ENCODE results near the gene SMARCB1.

Gene SMARCB1

DNA sequence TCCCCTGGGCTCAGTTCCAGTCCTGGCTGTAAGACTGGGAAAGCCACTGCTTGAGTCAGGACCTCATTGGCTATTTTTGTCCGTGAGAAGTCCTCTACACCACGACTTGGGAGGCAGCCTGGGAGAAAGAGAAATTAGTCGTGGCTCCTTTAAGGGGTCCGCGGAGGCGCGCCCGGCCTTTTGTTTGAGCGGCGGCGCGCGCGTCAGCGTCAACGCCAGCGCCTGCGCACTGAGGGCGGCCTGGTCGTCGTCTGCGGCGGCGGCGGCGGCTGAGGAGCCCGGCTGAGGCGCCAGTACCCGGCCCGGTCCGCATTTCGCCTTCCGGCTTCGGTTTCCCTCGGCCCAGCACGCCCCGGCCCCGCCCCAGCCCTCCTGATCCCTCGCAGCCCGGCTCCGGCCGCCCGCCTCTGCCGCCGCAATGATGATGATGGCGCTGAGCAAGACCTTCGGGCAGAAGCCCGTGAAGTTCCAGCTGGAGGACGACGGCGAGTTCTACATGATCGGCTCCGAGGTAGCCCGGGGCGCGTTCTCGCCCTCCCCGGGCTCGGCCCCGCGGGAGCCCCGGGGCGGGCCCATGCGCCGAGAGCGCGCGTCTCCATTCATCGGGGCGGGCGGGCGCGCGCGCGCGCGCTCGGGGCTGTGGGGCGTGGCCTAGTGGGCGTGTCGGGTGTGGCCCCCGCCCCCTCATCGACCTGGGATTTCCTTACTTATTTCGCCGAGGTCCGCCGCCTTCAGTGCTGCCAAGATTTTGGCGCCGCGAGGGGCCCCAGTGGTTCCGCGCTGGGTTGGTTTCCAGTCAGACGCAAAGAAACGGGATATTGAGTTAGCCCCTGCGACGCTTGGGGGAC, at the start of gene SMARCB1:
TSS of gene SMARCB1 (plus strand) at position 215 of the 848 bp plus-strand sequence. CDS start at position 419, 204 bp downstream.
- Mint-ChIP-seq H3K4me1 (peaks cover 41% of the 10 kb centered on the region), H3K9me3 (no peaks in the 10 kb centered on the region), H3K27ac (peak within 1 kb of the TSS; percentile 92), H3K27me3 (no peaks in the 10 kb centered on the region), H3K36me3 (ENCODE audit: low read depth) (peaks cover 2% of the 10 kb centered on the region), H3K4me3 (peak within 1 kb of the TSS; percentile 92)
- DNase-seq = peak; percentile 91
- ATAC-seq = peak; percentile 81

DNA sequence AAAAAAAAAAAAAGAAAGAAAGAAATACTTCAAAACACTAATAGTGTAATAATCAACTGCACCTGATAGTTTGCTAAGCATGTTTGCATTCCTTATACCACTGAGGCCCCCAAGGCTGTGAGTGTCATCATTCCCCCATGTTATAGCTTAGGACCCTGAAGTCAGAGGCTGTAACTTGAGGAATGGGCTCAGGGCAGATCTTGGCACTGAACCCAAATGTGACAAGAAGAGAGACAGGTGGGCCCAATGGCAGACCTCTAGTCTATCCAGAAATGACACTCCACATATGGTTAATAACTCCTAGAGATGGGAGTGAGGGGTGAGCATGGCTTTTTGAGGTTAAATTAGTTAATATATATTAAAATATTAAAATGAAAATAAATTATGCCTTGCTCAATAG, 49.1 kb upstream of the SMARCB1 start:
- Mint-ChIP-seq H3K9me3 (no peaks in the 10 kb centered on the region), H3K36me3 (ENCODE audit: low read depth) (no peaks in the 10 kb centered on the region), H3K27ac (no peak overlapping the region), H3K4me3 (no peak overlapping the region), H3K4me1 (no peaks in the 10 kb centered on the region), H3K27me3 (no peaks in the 10 kb centered on the region)
- ATAC-seq = no peak
- no peak for DNase-seq

DNA sequence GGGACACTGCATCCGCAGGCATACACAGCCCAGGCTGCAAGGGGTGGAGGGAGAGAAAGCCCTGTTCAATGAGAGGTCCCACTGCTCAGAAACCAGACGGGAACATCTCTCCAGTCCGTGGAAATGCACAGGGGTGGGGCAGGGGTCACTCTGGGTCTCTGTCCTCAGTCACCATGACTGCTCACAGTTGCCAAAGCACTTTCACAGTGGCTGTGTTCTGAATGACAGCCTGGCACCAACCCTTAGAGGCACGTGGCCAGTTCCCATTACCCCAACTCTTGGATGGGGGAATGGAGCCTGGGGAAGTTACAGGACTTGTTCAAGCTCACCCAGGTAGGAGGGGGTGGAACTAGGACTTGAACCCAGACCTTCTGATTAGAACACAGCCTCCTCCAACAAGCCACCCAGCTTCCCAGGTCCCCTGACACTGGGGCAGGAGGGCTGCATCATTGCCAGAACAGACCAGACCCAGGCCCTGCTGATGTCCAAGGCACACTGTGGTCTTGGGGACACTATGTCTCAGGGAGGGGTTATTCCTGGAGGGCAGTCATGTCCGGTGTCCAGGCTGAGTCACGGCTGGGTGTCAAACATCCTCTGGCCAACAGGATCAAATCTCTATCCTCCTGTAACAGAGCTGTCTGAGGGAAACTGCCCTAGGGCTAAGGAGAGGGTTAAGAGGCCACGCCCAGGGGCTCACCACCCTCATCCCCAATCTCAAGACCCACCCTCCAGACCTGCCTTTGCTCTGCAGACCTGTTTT, 44.1 kb upstream of the SMARCB1 start:
- H3K4me1 Mint-ChIP-seq = no peaks in the 10 kb centered on the region
- ATAC-seq (no peak), DNase-seq (no peak)
- H3K9me3 Mint-ChIP-seq = no peaks in the 10 kb centered on the region
- peaks cover 17% of the 10 kb centered on the region for H3K36me3 Mint-ChIP-seq (ENCODE audit: low read depth)
- no peak overlapping the region for H3K4me3 Mint-ChIP-seq
- H3K27me3 Mint-ChIP-seq = no peaks in the 10 kb centered on the region
- H3K27ac Mint-ChIP-seq = no peak overlapping the region

DNA sequence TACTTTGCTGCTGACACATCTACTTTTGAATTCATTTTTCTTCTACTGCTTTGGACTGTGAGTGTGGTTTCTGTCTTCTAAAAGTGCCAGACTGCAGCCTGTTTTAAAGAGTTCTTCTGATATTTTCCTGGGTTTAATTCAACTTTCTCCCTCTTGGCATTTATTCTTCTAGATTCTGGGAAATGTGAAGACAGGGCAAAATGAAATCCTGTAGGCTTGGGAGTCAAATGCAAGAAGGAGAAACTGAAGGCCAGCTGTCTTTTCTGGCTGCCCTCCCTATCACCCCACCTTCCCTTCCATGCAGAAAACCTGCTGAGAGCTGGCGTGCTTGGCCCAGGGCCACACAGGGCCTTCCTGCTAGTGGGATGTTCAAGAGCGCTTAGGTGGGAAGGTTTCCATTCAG, 43.5 kb upstream of the SMARCB1 start:
- H3K9me3 Mint-ChIP-seq = no peaks in the 10 kb centered on the region
- DNase-seq = no peak
- H3K4me3 Mint-ChIP-seq = no peak overlapping the region
- H3K4me1 Mint-ChIP-seq = no peaks in the 10 kb centered on the region
- ATAC-seq = no peak
- peaks cover 17% of the 10 kb centered on the region for H3K36me3 Mint-ChIP-seq (ENCODE audit: low read depth)
- no peak overlapping the region for H3K27ac Mint-ChIP-seq
- H3K27me3 Mint-ChIP-seq = no peaks in the 10 kb centered on the region

DNA sequence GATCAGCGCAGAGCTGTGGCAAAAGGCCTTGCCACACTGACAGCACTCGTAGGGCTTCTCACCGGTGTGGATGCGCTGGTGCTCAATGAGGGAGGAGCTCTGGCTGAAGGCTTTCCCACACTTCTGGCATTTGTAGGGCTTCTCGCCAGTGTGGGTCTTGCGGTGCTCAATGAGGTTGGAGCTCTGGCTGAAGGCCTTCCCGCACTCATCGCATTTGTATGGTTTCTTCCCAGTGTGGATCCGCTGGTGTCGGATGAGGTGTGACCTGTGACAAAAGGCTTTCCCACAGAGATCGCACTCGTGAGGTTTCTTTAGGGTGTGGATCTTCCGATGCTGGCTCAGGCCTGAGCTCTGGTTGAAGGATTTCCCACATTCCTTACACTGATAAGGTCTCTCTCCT, 42.8 kb upstream of the SMARCB1 start:
- Mint-ChIP-seq H3K4me1 (no peaks in the 10 kb centered on the region), H3K9me3 (no peaks in the 10 kb centered on the region), H3K27ac (no peak overlapping the region), H3K4me3 (no peak overlapping the region), H3K27me3 (no peaks in the 10 kb centered on the region), H3K36me3 (ENCODE audit: low read depth) (peaks cover 17% of the 10 kb centered on the region)
- DNase-seq (no peak), ATAC-seq (no peak)

GRCh38 chr22:23744485-23744884, 42.3 kb upstream of the SMARCB1 start:
- ATAC-seq = no peak
- no peak for DNase-seq
- Mint-ChIP-seq H3K9me3 (no peaks in the 10 kb centered on the region), H3K4me3 (no peak overlapping the region), H3K4me1 (no peaks in the 10 kb centered on the region), H3K27me3 (no peaks in the 10 kb centered on the region), H3K36me3 (ENCODE audit: low read depth) (peaks cover 17% of the 10 kb centered on the region), H3K27ac (no peak overlapping the region)

- Mint-ChIP-seq H3K4me1 (peaks cover 10% of the 10 kb centered on the region), H3K36me3 (ENCODE audit: low read depth) (peaks cover 17% of the 10 kb centered on the region), H3K4me3 (no peak overlapping the region), H3K27ac (no peak overlapping the region), H3K9me3 (no peaks in the 10 kb centered on the region), H3K27me3 (no peaks in the 10 kb centered on the region)
- DNase-seq (no peak), ATAC-seq (no peak)
Measured at GRCh38 chr22:23745791-23746190, 41.0 kb upstream of the SMARCB1 start.

DNA sequence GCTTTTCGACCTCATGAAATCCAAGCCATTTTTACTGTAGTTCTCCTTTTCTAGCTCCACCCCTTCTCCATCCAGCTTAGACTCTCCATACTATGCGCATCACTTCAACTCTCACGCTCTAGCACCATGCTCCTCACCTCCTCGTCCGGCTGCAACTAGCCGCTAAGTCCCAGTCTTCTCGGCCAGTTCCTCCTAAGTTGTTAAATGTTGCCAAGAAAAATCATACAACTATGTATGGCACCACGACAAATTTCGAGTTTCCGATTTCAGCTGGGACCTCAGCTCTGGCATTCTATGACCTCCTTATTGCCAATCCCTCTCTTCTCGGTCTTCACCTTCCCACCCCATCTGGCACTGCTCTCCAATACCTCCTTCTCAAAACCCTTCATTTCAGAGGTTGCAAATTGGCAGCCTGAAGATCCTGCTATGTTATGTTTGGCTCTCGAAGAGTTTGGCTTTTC, 36.9 kb upstream of the SMARCB1 start:
- no peak for DNase-seq
- peaks cover 17% of the 10 kb centered on the region for H3K4me1 Mint-ChIP-seq
- peaks cover 4% of the 10 kb centered on the region for H3K36me3 Mint-ChIP-seq (ENCODE audit: low read depth)
- no peaks in the 10 kb centered on the region for H3K9me3 Mint-ChIP-seq
- peak overlapping the region; percentile 83 for H3K4me3 Mint-ChIP-seq
- no peaks in the 10 kb centered on the region for H3K27me3 Mint-ChIP-seq
- peak overlapping the region; percentile 13 for H3K27ac Mint-ChIP-seq
- no peak for ATAC-seq

DNA sequence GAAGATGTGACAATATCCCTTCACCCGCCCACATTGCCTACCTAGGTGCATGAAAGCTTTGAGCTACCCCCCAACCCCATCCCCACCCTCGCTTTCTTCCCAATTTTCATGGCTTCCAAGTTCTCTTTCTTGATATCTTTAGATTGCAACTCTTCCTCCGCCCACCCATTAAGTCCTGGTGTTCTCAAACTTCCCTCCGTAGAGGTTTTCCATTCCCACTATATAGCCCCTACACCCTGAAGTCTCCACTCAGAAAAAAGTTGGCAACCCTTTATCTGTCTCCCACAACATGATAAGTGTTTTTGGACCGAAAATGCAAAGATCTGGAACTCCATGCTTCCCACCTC, 36.4 kb upstream of the SMARCB1 start:
- Mint-ChIP-seq H3K4me1 (peaks cover 17% of the 10 kb centered on the region), H3K9me3 (no peaks in the 10 kb centered on the region), H3K4me3 (peak overlapping the region; percentile 83), H3K36me3 (ENCODE audit: low read depth) (no peaks in the 10 kb centered on the region), H3K27ac (peak overlapping the region; percentile 52), H3K27me3 (no peaks in the 10 kb centered on the region)
- ATAC-seq (no peak), DNase-seq (no peak)

- ATAC-seq (peak; percentile 99), DNase-seq (peak; percentile 86)
- Mint-ChIP-seq H3K9me3 (no peaks in the 10 kb centered on the region), H3K36me3 (ENCODE audit: low read depth) (no peaks in the 10 kb centered on the region), H3K27me3 (no peaks in the 10 kb centered on the region), H3K27ac (peak within 1 kb of the TSS; percentile 52), H3K4me1 (peaks cover 17% of the 10 kb centered on the region), H3K4me3 (peak within 1 kb of the TSS; percentile 83)
Measured at GRCh38 chr22:23750714-23751440, 35.9 kb upstream of the SMARCB1 start, which contains the start of gene ZNF70. Gene ZNF70 (minus strand): TSS chr22:23751112. CDS start chr22:23745140, 5,972 bp downstream.

DNA sequence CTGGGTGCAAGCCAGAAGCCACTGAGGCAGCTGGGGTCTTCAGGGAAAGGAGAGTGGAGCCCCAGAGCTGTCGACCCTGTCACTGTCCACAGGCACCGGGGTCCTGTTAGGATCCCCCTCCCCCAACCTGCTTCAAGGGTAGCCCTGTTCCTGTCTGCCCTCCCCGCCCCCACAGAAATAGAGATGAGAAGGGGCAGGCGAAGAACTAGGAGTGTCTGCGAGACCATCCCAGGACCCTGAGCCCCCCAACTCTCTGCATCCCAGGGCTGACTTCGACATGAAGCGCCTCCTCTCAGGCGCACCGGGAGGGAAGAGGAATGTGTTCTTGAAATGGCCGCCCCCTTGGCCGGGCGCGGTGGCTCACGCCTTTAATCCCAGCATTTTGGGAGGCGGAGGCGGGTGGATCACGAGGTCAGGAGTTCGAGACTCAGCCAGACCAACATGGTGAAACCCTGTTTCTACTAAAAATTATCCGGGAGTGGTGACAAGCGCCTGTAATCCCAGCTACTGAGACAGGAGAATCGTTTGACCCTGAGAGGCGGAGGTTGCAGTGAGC, 35.2 kb upstream of the SMARCB1 start:
- H3K27me3 Mint-ChIP-seq = no peaks in the 10 kb centered on the region
- peak overlapping the region; percentile 76 for H3K4me3 Mint-ChIP-seq
- no peaks in the 10 kb centered on the region for H3K36me3 Mint-ChIP-seq (ENCODE audit: low read depth)
- peak; percentile 2 for ATAC-seq
- H3K27ac Mint-ChIP-seq = peak overlapping the region; percentile 42
- no peaks in the 10 kb centered on the region for H3K9me3 Mint-ChIP-seq
- peak; percentile 25 for DNase-seq
- peaks cover 17% of the 10 kb centered on the region for H3K4me1 Mint-ChIP-seq

GRCh38 chr22:23752090-23752691, 34.6 kb upstream of the SMARCB1 start:
- Mint-ChIP-seq H3K4me3 (peak overlapping the region; percentile 76), H3K27me3 (no peaks in the 10 kb centered on the region), H3K9me3 (no peaks in the 10 kb centered on the region), H3K27ac (peak overlapping the region; percentile 53), H3K4me1 (peaks cover 17% of the 10 kb centered on the region), H3K36me3 (ENCODE audit: low read depth) (no peaks in the 10 kb centered on the region)
- peak; percentile 21 for DNase-seq
- ATAC-seq = no peak

DNA sequence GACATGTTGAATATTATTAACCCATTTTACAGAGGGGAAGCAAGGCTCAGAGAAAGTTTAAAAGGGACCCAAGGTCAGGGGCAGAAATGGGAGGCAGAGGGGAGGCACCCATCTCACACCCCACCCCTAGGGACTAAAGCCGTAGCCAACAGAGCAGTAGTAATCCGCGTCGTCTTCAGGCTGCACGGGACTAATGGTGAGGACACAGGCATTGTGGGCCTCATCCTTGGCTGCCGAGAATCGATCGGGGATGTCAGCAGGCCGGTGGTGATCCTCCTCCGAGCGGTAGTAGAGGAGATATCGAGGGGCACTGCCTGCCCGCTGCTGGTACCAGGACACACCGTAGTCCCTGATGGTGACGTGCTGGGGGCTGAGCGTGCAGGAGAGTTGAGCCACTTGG, 34.0 kb upstream of the SMARCB1 start:
- ATAC-seq (no peak), DNase-seq (no peak)
- H3K27ac Mint-ChIP-seq = peak overlapping the region; percentile 53
- H3K9me3 Mint-ChIP-seq = no peaks in the 10 kb centered on the region
- H3K4me3 Mint-ChIP-seq = peak overlapping the region; percentile 76
- H3K4me1 Mint-ChIP-seq = peaks cover 18% of the 10 kb centered on the region
- no peaks in the 10 kb centered on the region for H3K36me3 Mint-ChIP-seq (ENCODE audit: low read depth)
- no peaks in the 10 kb centered on the region for H3K27me3 Mint-ChIP-seq

DNA sequence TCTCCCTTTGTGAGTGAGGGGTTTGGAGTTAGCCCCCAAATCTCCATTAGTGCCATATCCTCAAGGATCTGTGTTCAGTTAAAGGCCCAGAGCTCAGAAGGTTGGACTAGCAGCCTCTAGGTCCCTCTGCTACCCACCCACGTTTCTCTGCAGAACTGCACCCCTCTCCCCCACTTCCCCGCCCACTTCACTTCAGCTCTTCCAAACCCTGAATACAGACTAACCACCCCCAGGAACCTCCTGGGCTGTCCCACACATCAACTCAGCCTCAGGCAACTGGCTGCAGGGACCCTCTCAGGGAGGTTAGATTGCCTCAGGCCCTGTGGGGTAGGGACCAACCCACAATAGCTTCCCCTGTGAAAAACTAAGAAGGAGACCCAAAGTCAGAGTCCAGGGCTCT, 33.4 kb upstream of the SMARCB1 start:
- Mint-ChIP-seq H3K27me3 (no peaks in the 10 kb centered on the region), H3K4me3 (no peak overlapping the region), H3K36me3 (ENCODE audit: low read depth) (no peaks in the 10 kb centered on the region), H3K4me1 (peaks cover 18% of the 10 kb centered on the region), H3K9me3 (no peaks in the 10 kb centered on the region), H3K27ac (no peak overlapping the region)
- DNase-seq (no peak), ATAC-seq (no peak)

Measured in activated naive CD8-positive, alpha-beta T cell treated with anti-CD3 and anti-CD28 coated beads, Interleukin-2, amount 50 U/mL, for 24 hours (primary cell).